ENCODE data around the gene ABAT. TPM values are rescaled to one million over a fixed set of nuclear protein-coding genes. Genes with fewer than 3 reads are reported as not detected.

The ABAT gene
- total and polyA plus RNA-seq, 2 donors (not counting 1 experiment from before 2014, with no cell fraction given): 6.2 to 14.3 TPM

DNA sequence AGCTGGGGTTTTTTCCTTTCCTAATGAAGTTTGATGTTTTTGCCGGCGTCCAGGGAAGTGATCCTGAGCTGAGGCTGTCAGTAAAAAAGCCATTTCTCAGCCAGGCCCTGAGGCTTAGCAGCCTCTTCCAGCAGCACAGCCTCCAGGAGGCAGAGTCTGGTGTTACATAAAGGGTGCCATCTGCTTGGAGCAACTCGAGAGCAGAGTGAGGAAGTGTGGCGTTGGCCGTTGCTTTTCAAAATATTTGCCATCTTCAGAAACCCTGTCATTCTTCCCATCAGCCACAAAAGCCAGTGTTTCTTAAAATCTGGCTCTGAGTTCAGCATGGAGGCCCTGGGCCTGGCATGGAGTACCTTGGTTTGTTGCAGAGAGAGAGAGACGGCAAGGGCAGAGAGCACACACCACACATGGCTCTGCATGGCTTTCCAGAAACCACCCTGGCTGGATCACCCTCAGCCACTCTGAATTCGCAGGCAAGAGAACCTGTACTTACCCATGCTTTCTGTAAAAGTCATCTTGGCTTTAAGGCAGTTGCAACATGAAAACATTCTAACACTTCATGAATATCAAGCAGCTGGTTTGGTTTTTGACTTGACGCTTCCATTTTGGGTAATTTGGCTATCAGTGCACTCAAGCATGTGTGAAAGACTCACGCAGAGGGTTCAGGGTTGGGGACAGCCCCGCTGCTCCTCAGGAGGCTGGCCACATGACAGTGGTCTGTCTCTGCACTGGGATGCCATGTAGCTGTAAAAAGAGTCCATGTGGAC, 144.3 kb downstream of the ABAT start:
- H2AFZ ChIP-seq (ENCODE audit: insufficient read depth, low read depth, low read length, poor library complexity, severe bottlenecking): no peak overlapping the region
- Mint-ChIP-seq H3K9me3 (ENCODE audit: insufficient read depth) (no peaks in the 10 kb centered on the region), H3K4me3 (peak overlapping the region; percentile 27), H3K4me1 (peaks cover 21% of the 10 kb centered on the region), H3K27me3 (no peaks in the 10 kb centered on the region), H3K27ac (peak overlapping the region; percentile 57)
- ChIA-PET CTCF (interaction anchor here (0.6 to 0.9 kb wide), 3 partner anchors 9 to 61 kb away, joined by 3 to 5 read pairs (median 3); no protein-coding TSS in a partner anchor), POLR2A (interaction anchor here (0.6 kb wide), 1 partner anchor 18 kb away, joined by 8 read pairs; no protein-coding TSS in a partner anchor)
- no peaks in the 10 kb centered on the region for H3K9me3 ChIP-seq (ENCODE audit: control extremely low read depth in 1 of 3, control insufficient read depth in 2 of 3, insufficient read depth in 1 of 3, low read length in 2 of 3)
- no peak overlapping the region for H3K9ac ChIP-seq (ENCODE audit: low read length)
- H3K4me1 ChIP-seq (ENCODE audit: control insufficient read depth in 2 of 2, insufficient read depth in 2 of 2, low read length in 2 of 2): peaks cover 8% of the 10 kb centered on the region in 2 donors
- peaks cover 7 to 49% of the 10 kb centered on the region in 2 experiments for H3K36me3 ChIP-seq (replicated peaks in 1 of 2; ENCODE audit: control extremely low read depth in 1 of 2, control insufficient read depth in 1 of 2, extremely low read depth in 1 of 2, insufficient read depth in 2 of 2, low read length in 1 of 2)
- ATAC-seq (ENCODE audit: low read depth) (peak; percentile 73), DNase-seq (peak; percentile 20)
- H3K27me3 ChIP-seq (replicated peaks in 1 of 4; ENCODE audit: control extremely low read depth in 1 of 4, control insufficient read depth in 3 of 4, insufficient read depth in 4 of 4, low read length in 3 of 4): no peaks in the 10 kb centered on the region
- no peak overlapping the region for H3K4me3 ChIP-seq (ENCODE audit: control extremely low read depth in 1 of 5, extremely low read depth in 1 of 5, insufficient read depth in 1 of 5, low read depth in 2 of 5, low read length in 4 of 5)
- H3K4me2 ChIP-seq (replicated peaks; ENCODE audit: low read depth, low read length, poor library complexity, severe bottlenecking): no peak overlapping the region
- no peak overlapping the region for H3K27ac ChIP-seq (ENCODE audit: low read length in 2 of 2)
- peaks cover 28% of the 10 kb centered on the region for H3K79me2 ChIP-seq (ENCODE audit: control insufficient read depth, insufficient read depth, low read length)
- TF ChIP-seq CTCF (IDR thresholded peaks at IDR 0.05): no peak
- TF ChIP-seq EZH2 (IDR thresholded peaks at IDR 0.05; ENCODE audit: borderline replicate concordance, insufficient read depth, low read depth, low read length, poor library complexity, severe bottlenecking): no peak
- 49% methylated on average over 8 of the region's 10 CpGs for WGBS (ENCODE audit: insufficient coverage)
- intact Hi-C loops (cut with micrococcal nuclease): no loop called here
- H4K20me1 ChIP-seq (ENCODE audit: control insufficient read depth, insufficient read depth, low read length, poor library complexity, severe bottlenecking): no peaks in the 10 kb centered on the region

Measured in B cell (primary cell).